HG03103 (cell line): ENCODE data around the gene ERICH6B.

Experiments used
- ATAC-seq: cut with Tn5 transposase; IDR thresholded peaks from one replicate; pipeline ENCODE4 v1.9.1; 2021; ENCODE audit warnings: low read depth; ENCODE audit not compliant: unreplicated experiment

ERICH6B gene

DNA sequence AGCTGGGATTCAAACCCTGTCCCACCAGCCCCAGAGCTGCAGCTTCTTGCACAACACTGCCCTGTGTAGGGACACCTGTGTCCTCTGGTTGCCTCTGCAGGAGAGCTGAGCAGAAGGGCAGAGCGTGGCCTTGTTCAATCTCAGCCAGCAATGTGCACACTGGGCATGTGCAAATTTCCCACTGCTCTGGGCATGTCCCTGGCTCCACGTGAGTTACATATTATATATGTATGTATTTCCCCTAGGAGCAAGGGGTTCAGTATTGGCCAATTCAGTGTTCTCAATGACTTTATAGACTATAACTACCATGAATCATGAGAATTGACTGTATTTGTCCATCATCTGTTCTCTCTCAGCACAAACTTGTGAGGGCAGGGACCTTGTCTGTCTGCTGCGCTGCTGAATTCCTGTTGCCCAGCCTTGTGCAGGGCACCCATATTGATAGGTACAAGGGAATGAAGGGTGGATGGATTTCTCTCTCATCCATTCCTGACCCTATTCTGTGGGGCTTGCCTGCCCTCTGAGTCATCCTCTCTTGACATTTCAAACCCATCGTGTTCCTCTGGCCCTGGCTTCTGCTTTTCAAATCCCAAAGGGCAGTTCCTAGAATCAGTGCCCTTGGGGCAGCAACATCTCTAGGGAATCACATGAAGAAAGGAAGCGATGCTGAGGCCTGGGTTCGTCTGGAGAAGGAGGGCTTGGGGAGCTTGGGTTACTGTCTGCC lies 69.7 kb downstream of the ERICH6B start:
- no peak for ATAC-seq

DNA sequence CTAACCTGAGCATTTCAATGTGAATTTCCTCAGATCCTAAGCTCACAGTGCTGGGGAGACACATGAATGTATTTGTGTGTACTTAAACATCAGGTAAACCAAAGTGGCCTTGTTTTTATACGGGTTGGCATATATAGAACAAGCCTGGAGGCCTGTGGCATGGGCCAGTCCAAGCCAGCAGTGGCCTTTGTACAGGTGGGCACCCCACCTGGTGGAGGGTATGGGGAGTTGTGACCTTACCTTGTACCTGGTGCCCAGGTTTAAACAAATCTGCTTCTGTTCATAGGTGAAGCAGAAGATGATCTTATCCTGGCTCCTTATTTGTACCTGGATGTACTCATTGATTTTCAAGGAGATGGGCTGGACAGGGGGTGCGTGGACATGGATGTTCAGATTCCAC lies 71.0 kb downstream of the ERICH6B start:
- no peak for ATAC-seq

DNA sequence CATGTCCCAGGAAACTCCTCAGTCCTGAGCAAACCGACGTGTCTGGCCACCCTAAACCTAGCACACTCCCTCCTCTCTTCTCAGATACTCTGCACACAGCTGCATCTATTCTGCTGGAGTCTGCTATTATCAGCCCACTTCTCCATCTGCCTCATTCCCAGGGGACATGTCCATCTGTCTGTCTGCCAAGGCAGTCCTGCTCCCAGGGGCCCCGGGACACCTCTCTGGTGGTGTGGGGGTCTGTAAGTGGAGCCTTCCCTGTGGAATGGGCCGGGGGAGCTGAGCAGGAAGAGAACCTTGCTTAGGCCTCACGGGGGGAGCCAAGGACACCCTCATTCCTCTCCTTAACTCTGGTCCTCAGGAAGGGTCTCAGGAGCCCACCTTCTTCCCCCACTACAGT lies 72.7 kb downstream of the ERICH6B start:
- no peak for ATAC-seq

DNA sequence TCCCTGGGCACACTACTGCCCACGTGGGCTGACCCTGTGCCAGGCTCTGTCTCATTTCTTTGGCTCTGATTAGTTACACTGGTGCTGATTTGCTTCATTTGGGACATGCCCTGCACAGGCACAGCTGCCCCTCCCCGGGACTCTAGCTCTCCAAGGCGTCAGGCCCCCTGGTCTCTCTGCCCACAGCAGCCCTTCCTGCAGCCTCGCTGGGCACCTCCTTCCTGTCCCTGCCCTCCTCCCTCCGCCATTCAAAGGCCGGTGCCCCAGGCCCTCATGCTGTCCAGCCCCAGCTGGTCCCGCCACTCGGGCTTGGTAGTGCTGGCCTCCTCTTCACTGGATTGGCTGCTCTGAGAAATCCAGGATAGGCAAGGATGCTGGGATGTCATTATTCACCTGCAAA lies 73.1 kb downstream of the ERICH6B start:
- no peak for ATAC-seq

DNA sequence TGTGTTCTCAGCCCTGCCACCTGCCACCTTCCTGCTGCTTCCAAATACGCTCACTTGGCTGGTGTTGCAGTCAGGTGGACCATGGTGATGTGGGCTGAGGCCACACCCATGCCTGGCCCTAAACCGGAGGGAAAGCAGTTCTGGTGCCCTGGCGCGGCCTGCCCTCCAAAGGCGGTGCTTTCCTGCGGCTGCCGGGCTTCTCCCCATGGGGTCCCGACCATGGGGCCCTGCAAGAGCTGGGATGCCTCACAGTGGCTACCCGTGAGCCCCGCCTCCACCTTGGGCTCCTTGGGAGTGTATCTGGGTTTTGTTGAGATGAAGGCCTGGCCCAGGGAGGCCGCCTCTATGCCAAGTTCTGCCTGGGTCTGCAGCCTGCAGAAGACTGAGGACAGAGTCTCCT lies 73.7 kb downstream of the ERICH6B start:
- no peak for ATAC-seq

DNA sequence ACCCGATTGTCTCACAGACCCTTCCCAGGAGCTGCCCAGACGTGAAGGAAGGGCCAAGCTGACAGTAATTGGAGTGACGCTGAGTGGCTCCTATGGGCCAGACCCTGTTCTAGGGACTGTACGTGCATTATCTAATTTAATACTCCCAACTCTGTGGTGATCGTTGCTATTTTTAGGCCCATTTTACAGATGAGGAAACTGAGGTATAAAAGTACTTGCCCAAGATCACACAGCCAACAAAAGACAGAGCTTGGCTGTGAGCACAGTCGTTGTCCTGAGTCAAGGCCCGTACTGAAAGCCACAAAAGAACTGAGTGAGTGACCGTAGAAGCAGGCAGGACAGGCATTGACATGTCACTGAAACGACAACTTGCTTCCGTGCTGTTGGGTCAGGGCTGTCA lies 74.7 kb downstream of the ERICH6B start:
- ATAC-seq: no peak

DNA sequence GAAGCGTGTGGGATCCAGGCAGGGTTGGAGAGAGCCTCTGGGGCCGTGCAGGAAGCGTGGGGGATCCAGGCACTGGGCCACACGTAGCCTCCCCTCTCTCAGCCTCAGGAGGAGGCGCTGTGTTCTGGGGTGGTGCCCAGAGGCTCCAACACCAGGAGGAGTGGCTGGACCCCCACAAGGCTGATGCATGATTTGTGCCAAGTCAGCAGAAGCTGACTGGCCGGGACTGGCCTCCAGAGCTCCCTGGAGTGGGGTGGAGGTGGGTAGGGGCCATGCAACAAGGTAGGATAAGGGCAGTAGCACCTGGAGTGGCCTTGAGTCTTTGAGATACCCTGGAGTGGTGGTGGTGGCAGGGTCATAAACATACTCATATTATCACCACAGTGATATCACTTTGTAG lies 75.3 kb downstream of the ERICH6B start:
- ATAC-seq: no peak

DNA sequence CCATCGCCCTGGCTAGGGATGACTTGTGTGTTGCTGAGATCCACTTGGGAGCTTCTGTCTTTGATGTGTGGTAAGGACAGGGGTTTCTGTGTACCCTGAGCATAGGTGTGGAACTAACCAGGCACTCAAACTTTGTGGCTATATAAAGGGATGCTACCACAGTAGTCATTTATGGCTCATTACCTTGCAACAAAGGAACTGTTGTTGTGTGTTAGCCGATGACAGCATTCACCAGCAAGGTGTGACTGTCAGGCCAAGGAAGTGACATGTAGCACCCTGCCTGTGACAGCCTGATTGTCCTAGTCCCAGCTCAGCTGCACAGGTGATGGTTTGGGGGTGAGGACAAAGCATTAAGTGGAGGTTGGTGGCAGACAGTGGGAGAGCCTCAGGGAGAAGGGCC lies 77.2 kb downstream of the ERICH6B start:
- no peak for ATAC-seq

DNA sequence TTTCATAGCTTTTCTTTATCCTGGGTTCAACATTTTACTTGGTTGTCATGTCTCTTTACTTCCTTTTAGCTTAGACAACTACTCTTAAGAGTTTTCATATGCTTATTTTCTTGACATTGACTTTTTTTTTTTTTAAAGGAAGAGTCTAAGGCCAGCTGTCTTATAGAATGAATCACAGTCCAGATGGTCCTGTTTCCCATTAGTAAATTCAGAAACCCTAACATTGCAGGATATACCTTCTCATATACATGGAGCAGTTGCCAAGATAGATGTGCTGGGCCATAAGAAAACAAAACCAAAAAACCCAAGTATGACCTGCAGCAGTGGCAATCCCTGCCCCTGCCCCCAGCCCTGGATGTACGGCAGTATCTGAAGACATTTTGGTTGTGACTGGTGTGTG lies 78.0 kb downstream of the ERICH6B start:
- no peak for ATAC-seq

DNA sequence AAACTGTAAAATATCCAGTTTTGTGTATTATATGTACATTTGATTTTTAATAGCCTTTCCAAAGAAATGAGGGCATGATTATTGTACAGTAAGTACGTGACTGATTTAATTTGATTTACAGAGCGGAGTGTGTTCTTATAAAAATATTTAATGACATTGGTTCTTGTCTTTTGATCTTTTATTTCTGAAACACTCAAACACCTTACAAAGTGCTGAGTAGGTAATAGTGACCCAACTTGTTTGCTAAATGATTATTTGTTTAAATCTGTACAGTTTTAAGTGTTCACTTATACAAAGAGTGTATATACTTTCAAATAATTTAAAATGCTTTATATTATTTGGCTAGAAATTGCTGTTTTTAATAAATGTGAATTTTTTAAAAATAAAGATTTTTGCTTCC lies 79.3 kb downstream of the ERICH6B start:
- no peak for ATAC-seq

DNA sequence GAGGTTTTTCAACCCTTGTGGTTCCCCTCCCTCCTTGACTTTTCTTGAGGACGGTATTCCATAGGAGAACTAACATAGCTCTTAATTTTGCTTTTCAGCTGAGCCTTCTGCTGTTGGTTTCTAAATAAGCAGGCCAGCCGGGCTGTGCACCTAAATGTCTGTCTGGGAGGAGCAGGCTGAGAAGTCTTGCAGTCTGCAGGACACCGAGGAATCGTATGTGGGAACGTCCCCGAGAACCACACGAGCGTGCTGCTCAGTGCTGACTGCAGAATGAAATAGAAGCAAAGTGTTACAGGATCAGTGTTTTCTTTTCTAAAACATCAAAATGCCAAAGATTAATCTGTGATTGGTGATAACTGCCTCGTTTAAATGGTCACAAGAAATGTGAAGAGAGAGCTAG lies 80.9 kb downstream of the ERICH6B start:
- ATAC-seq: no peak

DNA sequence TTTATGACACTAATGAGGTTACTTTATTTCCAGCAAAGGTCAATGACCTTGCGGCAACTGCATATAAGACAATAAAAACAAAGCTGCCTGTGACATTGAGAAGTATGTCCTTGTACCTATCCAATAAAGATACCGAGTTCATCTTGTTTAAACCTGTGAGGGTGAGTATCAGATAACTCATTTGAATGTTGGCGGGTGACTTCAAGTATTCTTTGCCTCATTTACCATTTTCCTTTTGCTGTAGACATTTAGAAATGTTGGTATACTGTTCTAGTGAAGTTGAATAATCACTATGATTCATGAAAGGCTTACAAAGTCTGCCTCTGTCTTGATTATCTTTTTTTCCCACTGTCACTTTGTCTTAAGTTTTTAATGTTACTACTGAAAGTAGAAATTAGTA lies 85.8 kb downstream of the ERICH6B start:
- ATAC-seq: no peak

DNA sequence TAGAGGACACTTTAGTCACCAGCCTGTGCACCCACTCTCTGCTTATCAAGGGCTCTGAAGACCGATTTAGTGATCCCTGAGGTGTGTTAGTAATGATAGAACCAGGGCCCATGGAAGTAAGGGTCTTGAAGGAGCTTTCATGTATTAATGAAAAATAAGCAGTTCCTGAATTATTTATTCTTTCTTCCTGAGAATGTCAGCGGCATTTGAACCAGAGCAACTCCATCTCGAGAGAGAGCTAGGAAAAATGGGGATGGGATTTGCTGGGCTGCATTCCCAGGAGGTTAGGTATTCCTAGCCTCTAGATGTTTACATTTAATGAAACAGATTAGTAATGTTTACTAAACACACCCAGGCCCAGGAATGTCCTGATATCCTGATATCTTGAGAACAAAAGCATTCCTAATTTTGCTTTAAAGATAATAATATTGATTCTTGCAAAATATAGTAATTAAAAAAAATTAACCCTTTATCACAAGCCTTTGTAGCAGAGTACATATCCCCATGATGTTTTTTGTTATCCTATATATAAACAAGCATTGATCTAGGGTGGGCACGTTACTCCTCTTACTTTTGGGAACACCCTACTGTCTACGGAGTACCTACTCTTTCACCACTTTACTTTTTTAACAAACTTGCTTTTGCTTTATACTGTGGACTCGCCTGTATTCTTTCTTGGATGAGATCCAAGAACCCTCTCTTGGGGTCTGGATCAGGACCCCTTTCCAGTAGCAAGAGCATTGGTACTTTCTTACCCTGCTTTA lies 87.7 kb downstream of the ERICH6B start:
- ATAC-seq: no peak

DNA sequence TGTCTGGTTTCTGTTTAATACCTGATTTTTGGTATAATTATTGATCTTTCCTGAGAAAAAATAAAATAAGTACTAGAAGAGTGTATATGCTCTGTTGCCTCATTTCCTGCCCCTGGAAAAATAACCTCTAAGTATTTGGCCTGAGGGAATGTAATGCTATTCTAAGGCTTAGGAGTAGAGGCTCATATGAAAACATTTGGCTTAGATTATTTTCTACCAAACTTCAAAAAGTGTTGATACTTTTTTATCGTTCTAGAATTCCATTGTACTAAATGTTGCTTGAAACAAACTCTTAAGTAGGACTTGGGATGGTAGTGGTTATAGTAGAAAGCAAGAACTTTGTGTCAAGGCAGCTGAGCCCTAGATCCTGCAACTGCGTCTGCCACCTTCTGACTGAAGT lies 93.0 kb downstream of the ERICH6B start:
- ATAC-seq: no peak

DNA sequence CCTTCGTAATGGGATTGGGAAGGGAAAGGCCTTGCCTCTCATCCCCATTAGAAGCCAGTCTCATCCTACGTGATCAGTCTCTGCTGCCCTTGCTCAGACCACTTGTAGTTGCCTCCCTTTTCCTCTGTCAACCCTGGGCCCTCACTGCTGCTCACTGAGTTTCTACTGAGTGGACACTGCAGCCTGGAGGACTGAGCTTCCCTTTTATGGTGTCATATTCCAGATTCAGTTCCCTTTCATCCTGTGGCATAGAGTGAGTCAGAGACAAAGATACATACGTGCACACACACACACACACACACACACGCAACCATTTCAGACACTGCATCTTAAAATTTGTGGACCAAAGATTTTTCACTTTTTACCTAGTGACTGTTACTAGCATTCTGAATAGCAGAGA lies 94.2 kb downstream of the ERICH6B start:
- ATAC-seq: no peak

DNA sequence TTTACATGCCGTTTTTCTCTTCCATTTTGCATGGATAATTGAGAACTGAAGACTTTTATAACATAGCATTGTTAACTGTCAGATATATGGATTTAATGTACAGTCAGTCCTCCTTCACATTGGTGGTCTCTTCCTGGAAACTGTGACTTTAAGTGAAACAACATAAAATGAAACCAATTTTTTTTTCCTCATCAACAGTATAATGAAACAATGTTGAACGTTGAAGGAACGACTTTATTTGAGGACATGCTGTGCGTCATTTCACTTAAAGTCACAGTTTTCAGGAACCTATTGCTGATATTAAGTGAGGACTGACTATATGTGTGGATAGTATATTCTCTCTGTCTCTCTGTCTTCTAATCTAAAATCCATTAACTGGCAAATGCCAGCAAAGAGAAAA lies 96.0 kb downstream of the ERICH6B start:
- no peak for ATAC-seq

DNA sequence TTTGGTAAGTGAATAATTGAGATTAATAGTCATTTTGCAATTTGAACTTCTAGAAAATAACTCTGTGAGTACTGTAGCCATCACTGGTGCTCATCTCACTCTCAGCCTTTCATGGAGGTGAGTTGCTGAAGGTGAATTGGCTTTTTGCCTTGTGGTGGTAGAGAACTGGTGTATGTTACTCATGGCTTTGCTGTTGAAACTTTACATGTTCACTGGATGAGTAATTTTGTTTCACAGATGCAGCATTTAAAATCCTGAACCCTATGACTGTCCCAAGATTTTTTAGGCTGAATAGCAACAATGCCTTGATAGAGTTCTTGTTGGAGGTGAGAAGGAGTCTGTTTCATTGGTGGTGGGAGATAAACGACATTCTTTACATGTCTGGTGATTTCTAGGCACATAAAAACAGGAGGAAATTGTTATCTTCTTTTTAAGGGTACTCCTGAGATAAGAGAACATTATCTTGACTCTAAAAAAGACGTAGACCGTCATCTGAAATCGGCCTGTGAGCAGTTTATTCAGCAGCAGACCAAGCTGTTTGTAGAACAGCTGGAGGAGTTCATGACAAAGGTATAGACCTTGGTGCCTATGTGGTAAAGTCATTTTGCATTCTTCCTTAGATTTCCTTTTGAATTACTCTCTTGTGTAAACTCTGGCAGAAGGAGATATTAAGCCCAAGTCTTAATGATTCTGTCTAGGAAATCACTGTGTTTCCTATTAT lies 96.9 kb downstream of the ERICH6B start:
- ATAC-seq: no peak

DNA sequence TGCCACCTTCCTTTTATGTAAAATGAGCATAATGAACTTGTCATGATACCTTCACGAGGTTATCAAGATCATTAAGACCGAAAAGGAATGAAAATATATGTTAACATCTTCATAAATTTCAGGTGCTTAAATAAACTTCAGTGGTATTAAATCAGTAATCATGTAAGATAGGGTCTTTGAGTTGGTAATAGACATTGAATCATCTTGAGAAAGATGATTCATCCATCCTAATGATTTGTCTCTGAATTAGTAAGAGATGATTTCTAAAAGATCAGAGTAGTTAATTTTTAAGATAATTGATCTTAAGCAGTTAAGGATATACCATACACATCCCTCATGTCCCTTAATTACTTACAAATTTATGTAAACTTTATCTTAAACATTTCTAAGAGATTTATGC lies 98.8 kb downstream of the ERICH6B start:
- ATAC-seq: no peak

DNA sequence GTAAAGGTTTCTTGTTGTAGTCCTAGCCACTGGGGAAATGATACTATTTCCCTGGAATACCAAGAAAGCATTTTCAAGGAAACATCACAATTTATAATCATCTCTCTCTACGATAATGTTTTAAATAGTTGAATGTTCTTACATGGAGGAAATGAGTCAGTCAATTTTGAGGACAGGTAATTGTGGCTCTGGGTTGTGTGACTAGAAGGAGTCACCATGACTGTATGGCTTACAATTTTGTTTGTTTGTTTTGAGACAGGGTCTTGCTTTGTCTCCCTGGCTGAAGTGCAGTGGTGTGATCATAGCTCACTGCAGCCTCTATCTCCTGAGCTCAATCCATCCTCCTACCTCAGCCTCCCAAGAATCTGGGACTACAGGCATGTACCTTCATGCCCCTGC lies 103.4 kb downstream of the ERICH6B start:
- ATAC-seq: no peak

DNA sequence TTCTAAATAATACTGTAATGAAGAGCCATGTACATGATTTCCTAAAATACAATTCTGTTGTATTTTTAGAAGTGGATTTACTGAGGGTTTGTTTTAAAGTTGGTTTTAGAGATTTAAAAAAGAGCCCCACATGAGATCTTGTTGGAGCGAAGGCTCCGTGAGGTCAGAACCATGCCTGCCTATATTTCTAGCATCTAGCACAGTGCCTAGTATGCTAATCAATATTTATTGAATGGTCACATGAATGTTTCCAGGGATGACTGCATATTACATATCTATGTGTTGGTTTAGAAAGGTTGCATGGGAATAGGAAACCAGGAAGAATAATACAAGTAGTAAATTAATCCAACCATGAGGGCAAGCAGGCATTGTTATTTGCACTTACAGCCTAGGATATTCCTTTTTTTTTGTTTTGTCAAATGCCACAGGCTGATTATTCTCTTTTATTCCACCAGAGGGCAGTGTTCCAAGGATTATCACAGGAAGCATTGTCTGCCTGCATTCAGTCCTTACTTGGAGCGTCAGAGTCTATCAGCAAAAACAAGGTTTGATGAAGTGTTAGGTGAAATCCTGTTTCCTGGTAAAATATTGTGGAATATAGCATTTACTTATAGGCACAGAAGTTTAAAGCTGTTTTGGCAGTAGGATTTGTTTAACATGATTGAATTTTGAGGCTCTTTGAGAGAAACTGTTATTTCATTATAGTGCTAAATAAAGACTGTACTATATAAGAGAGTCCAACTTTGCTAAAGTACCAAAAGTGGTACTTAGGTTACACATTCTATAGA lies 104.0 kb downstream of the ERICH6B start:
- ATAC-seq: no peak

DNA sequence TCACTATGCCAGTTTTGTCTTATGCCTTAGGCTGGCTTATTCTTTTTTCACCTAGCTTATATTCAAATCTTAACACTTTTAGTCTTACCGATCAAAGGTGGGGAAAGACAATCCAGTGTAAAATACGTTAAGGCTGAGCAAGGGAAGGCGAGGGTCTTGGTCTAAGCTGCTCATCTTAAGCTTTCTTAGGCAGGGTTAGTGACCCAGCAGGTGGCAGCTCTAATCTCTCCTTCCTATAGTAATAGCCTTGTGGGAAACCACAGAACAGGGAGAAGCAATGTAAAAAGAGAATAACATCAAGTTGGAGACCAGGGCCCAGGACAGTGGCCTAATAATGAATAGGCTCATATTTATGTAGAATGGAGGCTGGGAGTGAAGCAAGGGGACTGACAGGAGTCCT lies 104.9 kb downstream of the ERICH6B start:
- no peak for ATAC-seq
